ENCODE results near the gene PTPRN2. TPM values are rescaled to one million over a fixed set of nuclear protein-coding genes. Genes with fewer than 3 reads are reported as not detected.
A peak's percentile ranks its signal among the peaks of the same experiment; 100 is the strongest.

Gene PTPRN2
- total and polyA plus RNA-seq, 8 donors, result 12.2 to 49.2 (median 31.8) TPM

DNA sequence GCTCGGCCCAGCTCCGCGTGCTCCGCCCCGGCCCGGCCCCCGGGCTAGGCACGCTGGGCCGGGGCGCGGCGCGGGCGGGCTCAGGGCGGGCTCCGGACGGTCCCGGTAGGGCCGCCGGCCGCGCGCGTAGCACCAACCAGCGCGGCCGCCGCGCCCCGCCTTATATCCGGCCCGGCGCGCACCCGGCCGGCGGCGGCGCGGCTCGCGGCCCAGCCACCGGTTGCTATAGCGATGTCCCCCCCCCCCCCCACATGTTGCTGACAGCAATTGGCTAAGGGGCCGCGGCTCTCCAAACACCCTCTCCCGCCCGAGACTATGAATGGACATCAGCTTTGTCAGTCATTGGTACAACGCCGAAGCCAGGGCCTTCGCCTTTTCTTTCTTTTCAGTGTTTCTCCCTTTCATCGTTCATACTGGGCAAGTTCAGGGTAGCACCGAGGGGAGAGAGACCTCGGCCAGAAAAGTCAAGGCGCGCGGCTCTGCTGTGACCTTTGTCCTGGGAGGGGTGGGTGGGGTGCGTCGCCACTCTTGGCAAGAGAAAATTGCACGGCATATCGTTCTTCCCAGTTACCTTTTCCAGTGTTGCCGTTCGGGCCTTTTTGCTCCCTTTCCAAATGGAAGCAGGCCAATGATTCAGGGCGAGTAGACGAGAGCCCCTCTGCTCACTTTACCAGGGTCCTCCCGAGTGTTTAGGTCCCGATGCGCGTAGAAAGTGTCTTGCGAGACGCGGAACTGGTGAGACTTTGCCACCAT is 896.6 kb downstream of the PTPRN2 start:
- no peaks in the 10 kb centered on the region for H3K9me3 ChIP-seq
- intact Hi-C loops (cut with DNase I), result no loop called here
- no peak overlapping the region for H3K27ac ChIP-seq
- peak overlapping the region in 2 of 4 donors; percentile 14 to 39 for H3K4me3 ChIP-seq
- FAIRE-seq, result no peak
- H3K27me3 ChIP-seq, result peaks cover 0 to 8% (median 4%) of the 10 kb centered on the region in 4 donors
- ATAC-seq, result peak; percentile 28 to 80 (median 70)
- H3K36me3 ChIP-seq, result no peaks in the 10 kb centered on the region
- no peaks in the 10 kb centered on the region for H3K4me1 ChIP-seq
- 2% methylated on average over 48 to 72 of the region's 72 CpGs for WGBS, 2 donors
- DNase-seq, result peak in 2 of 6 donors; percentile 21 to 50
- TF ChIP-seq CTCF (IDR thresholded peaks at IDR 0.05), result no peak

- Histone ChIP-seq H3K27me3 (peaks cover 0 to 8% (median 4%) of the 10 kb centered on the region in 4 donors), H3K4me3 (peak overlapping the region in 2 of 4 donors; percentile 14 to 39), H3K36me3 (no peaks in the 10 kb centered on the region), H3K9me3 (no peaks in the 10 kb centered on the region), H3K4me1 (no peaks in the 10 kb centered on the region), H3K27ac (no peak overlapping the region)
- WGBS, 2 donors, result 12 to 16% methylated on average over 57 to 70 of the region's 70 CpGs
- intact Hi-C loops (cut with DNase I), result no loop called here
- ATAC-seq, result peak in 2 of 4 donors; percentile 12 to 31
- no peak for TF ChIP-seq CTCF (IDR thresholded peaks at IDR 0.05)
- no peak for DNase-seq
- no peak for FAIRE-seq
Measured at GRCh38 chr7:157690058-157690832, 897.4 kb downstream of the PTPRN2 start.

DNA sequence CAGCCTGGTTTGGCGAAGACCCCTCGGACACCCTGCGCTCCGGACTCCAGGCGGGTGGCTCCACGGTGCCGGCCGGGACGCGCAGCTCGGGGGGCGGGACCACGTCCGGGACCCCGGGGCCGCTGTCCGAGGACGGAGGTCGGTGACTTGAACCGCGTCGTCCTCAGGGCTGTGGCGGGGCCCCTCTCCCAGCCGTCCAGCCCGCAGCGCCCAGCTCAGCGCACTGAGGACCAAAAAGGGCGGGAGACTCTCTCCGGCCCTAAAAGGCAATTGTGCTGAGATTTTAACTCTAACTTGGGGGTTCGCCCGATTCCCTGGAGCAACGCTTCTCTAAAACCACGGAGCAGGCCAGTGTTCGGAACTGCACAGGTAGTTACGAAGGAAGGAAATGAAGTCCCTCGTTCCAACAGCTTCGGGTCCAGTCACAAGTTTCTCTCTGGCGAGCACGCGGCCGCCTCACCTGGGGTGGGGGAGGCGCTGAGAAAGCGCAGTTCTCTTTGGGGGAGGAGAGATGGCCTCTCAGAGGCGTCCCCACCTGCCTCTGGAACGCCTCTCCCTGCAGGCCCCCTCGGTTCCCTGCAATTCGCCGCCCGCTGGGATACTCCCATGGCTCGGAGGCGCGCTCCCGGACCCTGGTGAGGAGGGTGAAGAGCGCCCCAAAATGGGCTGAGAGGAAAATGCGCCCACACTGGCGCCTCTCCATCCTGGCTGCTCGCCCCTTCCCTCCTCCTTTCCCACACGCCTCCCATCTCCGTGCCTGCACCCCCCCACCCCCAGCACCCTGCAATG is 898.2 kb downstream of the PTPRN2 start:
- no peak for FAIRE-seq
- Histone ChIP-seq H3K9me3 (no peaks in the 10 kb centered on the region), H3K4me1 (no peaks in the 10 kb centered on the region), H3K27ac (no peak overlapping the region), H3K27me3 (peaks cover 0 to 8% (median 2%) of the 10 kb centered on the region in 4 donors), H3K4me3 (no peak overlapping the region), H3K36me3 (no peaks in the 10 kb centered on the region)
- no peak for TF ChIP-seq CTCF (IDR thresholded peaks at IDR 0.05)
- WGBS, 2 donors, result 45 to 47% methylated on average over 59 of the region's 59 CpGs
- ATAC-seq, result no peak
- no peak for DNase-seq
- intact Hi-C loops (cut with DNase I), result no loop called here

- H3K9me3 ChIP-seq, result no peaks in the 10 kb centered on the region
- H3K27me3 ChIP-seq, result peaks cover 0 to 6% (median 2%) of the 10 kb centered on the region in 4 donors
- no peak for TF ChIP-seq CTCF (IDR thresholded peaks at IDR 0.05)
- DNase-seq (peak in 1 of 6 donors; percentile 52), FAIRE-seq (no peak), ATAC-seq (no peak)
- H3K36me3 ChIP-seq, result no peaks in the 10 kb centered on the region
- WGBS, 2 donors, result 52 to 55% methylated on average over 59 to 64 of the region's 64 CpGs
- H3K27ac ChIP-seq, result no peak overlapping the region
- intact Hi-C loops (cut with DNase I), result no loop called here
- H3K4me1 ChIP-seq, result no peaks in the 10 kb centered on the region
- H3K4me3 ChIP-seq, result no peak overlapping the region
Measured at GRCh38 chr7:157688533-157689268, 898.9 kb downstream of the PTPRN2 start.
